ENCODE measurements around the gene SP140L. TPM values are rescaled to one million over a fixed set of nuclear protein-coding genes. Genes with fewer than 3 reads are reported as not detected.
"Not testable (repeated sequence)": the region's sequence is repeated elsewhere in the genome, so short reads cannot be mapped to it uniquely, and the experiment has no call there.

Gene SP140L
- total RNA-seq = 5.7 TPM
- long read RNA-seq, partial matches to known transcripts = 0 of 7 reads
- long read RNA-seq, other reads (novel, unspliced or antisense) = 4 of 7 reads

DNA sequence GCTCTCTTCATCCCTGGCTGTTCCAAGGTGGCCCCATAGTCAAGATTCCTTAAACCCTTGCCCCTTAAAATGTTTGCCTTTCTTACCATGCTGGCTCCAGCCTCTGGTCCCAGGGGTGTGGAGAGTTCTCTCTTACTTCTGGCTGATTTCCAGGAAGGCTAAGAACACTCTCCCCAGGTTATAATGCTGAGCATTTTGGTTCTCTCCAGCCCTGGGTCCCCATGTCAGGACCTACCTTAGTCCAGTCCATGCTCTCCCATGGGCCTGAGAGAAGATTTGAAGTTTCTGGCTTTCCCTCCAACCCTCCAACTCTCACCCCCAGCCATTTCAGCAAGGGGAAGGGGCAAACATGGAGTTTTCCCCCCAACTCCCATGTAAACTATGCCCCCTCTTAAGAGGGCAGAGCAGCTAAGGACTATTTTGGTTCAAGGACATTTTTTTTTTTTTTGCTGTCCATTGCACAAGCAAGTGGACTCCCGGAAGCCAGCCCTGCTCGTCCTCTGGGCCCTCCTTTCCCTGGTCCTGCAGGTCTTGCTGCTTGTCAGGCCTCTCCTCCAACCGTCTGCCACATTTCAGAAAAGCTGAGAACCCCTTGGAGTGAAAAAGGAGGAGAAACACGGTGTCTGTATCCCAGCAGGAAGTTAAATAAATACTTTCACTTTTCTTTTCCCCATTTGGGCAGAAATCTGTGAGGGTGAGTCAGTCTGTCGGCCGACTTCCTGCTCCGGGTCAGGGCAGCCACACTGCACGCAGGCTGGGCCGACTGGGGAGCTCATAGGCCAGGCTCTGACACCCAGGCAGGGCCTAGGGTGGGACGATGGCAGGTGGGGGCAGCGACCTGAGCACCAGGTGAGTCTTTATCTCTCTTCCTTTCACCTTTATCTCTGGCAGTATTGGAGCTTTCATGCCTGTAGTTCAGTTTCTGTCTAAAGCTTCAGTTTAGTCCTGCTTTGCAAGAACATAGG is at the start of gene SP140L:
Gene SP140L (plus strand): TSS at position 741 of the 965 bp plus-strand sequence. CDS start 77 bp downstream, at position 818.
- intact Hi-C loops (cut with micrococcal nuclease) = no loop called here
- DNase-seq = peak; percentile 83
- peak; percentile 96 for ATAC-seq

- DNase-seq (no peak), ATAC-seq (no peak)
- intact Hi-C loops (cut with micrococcal nuclease) = no loop called here
These were observed 44.1 kb upstream of the SP140L start for GRCh38 chr2:230282936-230283335.

DNA sequence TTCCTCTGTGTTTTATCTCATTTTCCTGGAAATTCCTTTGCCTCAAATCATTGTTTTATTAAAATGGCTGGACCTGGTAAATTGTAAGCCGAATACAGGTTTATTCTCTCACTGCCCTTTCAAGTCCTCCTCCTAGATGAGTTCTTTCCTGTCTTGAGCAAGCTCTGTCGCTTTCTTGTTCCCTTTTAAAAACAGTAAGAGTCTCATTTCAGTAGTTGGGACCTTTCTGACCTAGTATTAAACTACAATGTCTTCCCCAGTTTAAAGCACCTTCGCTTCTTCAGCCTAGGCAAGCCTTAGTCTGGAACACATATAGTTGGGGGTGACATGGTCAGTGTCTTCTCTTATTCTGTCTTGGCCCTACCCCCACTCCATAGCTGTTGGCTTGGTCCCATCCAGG is 40.9 kb upstream of the SP140L start:
- intact Hi-C loops (cut with micrococcal nuclease) = no loop called here
- no peak for DNase-seq
- no peak for ATAC-seq

DNA sequence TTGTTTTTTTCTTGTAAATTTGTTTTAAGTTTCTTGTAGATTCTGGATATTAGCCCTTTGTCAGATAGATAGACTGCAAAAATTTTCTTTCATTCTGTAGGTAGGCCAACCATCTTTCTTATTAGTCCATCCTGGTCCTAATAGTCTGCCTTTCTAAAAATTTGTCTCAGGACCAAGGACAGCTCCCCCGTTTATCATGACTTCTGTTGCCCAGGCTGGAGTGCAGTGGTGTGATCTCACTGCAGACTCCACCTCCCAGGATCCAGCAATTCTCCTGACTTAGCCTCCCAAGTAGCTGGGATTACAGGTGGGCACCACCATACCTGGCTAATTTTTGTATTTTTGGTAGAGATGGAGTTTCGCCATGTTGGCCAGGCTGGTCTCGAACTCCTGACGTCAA is 37.7 kb upstream of the SP140L start:
- DNase-seq; intact Hi-C loops (cut with micrococcal nuclease); ATAC-seq: not testable (repeated sequence)

- intact Hi-C loops (cut with micrococcal nuclease) = no loop called here
- no peak for DNase-seq
- ATAC-seq = no peak
These were observed 31.8 kb upstream of the SP140L start for GRCh38 chr2:230295192-230295591.

- ATAC-seq (no peak), DNase-seq (no peak)
- intact Hi-C loops (cut with micrococcal nuclease) = no loop called here
These were observed 30.1 kb upstream of the SP140L start for GRCh38 chr2:230296917-230297316.

- ATAC-seq = no peak
- intact Hi-C loops (cut with micrococcal nuclease) = no loop called here
- no peak for DNase-seq
These were observed 27.4 kb upstream of the SP140L start for GRCh38 chr2:230299618-230300017.

DNA sequence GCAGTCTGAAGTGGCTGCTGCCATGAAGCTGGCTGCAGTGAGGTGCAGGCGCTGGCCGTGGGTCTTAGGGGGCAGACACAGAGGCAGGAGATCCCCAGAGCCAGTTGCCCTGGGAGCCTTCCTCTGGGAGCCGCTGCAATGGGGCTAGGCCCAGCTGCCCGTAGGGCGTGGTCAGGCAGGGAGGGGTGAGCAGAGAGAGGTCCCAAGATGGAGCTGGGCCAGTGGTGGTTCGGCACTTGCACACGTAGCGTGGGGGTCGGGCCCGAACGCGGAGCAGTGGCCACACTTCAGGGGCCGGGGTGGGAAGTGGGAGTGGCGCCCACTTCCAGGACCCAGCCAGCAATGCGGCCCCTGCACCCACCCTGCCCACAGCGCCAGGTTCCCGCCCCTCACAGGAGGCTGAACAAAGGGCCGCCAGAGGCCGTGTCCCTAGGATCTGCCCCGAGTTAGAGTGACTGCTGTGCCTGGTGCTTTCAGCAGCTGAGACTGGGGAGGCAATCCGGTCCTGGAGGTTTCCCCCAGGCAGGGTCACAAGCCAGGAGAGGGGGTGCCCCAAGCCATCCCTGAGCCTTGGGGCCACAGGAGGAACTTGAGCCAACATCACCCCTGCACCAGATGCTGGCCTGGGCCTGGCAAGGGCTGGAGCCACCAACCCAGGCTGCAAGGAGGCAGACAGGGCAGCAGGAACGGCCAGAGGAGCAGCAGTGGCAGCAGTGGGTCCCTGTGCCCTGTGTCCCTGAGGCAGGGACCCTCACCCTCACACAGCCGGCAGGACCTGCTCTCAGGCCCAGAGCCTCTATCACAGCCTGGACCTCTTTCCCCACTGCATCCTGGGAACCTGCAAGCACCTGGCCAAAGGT is 21.3 kb upstream of the SP140L start:
- DNase-seq = no peak
- ATAC-seq = no peak
- intact Hi-C loops (cut with micrococcal nuclease) = no loop called here

DNA sequence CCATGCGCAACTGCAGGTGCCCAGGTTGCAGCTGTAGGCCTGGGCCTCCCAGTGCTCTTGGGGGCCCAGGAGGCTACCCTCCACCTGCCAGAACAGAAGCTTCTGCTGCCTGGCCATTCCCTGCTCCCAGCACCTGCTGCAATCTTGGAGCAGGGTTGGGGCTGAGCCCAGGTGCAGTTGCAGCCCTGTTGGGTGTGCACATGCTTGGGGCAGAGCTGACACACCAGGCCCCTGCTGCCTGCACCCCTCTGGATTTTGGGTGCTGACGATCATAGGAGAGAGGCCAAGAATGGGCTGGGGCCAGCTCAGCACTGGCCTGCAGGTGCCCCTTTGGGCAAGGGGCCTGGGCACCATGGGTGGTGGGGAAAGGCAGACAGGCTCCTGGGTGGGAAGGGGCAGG is 20.5 kb upstream of the SP140L start:
- intact Hi-C loops (cut with micrococcal nuclease) = no loop called here
- no peak for ATAC-seq
- no peak for DNase-seq

DNA sequence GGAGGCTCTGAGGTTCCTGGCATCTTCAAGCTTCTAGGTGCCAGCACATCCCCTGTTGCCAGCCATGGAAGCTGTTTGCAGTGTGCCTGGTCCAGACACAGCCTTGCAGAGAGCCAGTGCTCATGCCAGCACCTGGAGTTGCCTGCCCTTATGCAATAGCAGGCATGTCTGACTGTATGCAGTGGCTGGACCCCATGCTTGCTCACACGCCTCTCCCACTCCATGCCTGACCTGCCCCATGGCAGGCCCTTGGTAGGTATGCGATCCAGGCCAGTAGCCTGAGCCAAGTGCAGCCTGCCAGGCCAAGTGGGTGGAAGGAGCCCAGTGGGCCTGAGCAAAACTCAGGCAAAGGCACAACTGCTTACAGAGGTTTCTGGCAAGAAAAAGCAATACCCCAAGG is 19.5 kb upstream of the SP140L start:
- ATAC-seq (no peak), DNase-seq (no peak)
- intact Hi-C loops (cut with micrococcal nuclease) = no loop called here

- DNase-seq (no peak), ATAC-seq (no peak)
- intact Hi-C loops (cut with micrococcal nuclease) = no loop called here
These were observed 18.5 kb upstream of the SP140L start for GRCh38 chr2:230308402-230309000.

GRCh38 chr2:230310792-230311191 is 16.2 kb upstream of the SP140L start:
- intact Hi-C loops (cut with micrococcal nuclease); ATAC-seq; DNase-seq: not testable (repeated sequence)

DNA sequence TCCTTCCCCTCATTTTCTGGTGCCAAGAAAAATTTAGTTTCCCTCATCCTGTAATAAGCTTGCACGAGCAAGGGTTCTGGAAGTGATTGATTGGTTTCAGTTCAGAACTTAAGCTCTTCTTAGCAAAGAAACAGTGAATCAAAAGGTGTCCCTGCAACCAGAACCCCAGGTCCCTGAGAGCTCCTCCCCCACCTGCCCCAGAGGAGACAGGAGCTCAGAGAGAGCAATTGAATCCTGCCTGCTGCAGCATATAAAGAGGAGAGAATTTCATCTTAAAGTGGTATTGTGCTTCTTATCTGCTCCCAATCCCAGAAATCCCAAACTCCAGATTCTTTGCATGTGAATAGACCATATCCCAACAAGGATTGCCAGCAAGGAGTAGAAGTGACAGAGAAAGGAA is 15.4 kb upstream of the SP140L start:
- intact Hi-C loops (cut with micrococcal nuclease); DNase-seq; ATAC-seq: not testable (repeated sequence)

GRCh38 chr2:230312638-230313037 is 14.4 kb upstream of the SP140L start:
- DNase-seq (no peak), ATAC-seq (no peak)
- intact Hi-C loops (cut with micrococcal nuclease) = no loop called here

DNA sequence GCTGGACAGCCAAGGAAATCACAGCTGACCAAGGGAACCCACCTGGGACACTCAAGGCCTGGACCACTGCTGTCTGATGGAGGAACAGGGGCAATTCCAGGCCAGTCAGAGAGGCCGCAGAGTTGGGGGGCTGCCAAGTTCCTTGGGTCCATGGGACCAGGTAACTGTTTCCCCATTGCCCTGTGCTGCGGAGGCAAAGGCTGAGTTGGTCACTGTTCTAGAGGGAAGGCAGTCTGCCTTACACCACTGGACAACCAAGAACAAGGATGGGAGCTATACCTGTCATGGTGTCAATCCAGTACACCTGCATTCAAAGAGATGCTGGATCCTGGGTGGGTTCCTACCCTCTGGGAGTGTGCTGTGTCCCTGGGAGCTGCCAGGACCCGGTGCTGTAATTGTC is 9.6 kb upstream of the SP140L start:
- no peak for DNase-seq
- no peak for ATAC-seq
- intact Hi-C loops (cut with micrococcal nuclease) = no loop called here

DNA sequence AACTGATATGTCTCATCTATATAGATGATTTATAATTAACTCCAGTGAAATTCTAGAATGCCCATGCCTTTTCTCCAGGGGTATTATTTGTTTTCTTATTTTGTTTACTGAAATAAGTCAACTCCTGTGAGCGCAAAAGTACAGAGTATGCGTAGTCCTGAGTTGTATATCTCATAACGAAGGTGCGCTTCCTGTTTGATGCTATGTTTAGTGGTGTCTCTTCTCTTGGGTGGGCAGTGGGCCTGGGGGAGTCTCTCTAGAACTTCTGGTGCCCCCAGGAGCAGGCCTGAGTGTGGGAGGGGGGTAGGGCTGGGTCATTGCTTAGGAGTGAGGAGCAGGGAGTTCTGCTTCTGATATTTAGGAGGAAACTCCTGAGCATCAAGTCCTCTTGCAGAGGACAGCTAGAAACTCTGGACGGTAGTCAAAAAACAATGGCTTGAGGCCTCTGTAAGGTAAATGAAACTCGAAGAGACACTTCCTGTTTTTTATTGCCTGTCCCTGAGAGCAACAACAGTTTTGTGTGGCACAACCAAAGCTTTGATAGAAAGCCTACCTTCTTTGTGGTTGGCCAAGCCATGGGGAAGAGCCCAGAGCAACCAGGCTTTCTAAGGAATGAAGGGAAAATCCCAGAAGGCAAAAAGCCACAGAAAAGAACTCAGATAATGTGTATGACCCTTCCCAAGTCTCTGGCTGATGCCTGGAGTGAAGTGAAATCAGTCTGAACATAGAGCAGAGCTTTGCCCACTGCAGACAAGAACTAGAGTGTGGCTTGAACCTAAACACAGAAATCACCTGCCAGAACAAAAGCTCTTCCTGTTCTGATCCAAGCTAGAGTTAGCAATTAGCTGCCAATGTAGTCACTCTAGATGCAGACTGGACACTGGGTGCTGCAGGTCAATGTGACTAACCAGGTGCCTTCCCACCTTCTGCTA is 8.5 kb upstream of the SP140L start:
- ATAC-seq (no peak), DNase-seq (no peak)
- intact Hi-C loops (cut with micrococcal nuclease) = no loop called here

GRCh38 chr2:230319211-230319862 is 7.7 kb upstream of the SP140L start:
- intact Hi-C loops (cut with micrococcal nuclease) = no loop called here
- ATAC-seq = peak; percentile 71
- DNase-seq = no peak

GRCh38 chr2:230321031-230321430 is 6.0 kb upstream of the SP140L start:
- intact Hi-C loops (cut with micrococcal nuclease) = no loop called here
- ATAC-seq (no peak), DNase-seq (no peak)
